Esophagus muscularis mucosa (tissue), 3 donors: ENCODE results near the gene MTREX.

Experiments used
- CTCF ChIP-seq, 3 experiments: fragments of 200-600 bp in 2 of 3; fragments of 450-650 bp in 1 of 3; sonication (generic) in 2 of 3; IDR thresholded peaks; one replicate each; pipeline ENCODE4 v1.5.1; 2017 to 2019; ENCODE audit warnings: antibody characterized with exemption in 3 of 3, mild to moderate bottlenecking in 2 of 3, moderate library complexity in 1 of 3
- POLR2A ChIP-seq: fragments of 450-650 bp; IDR thresholded peaks from one replicate; pipeline ENCODE4 v1.6.1; 2017; ENCODE audit warnings: antibody characterized with exemption, moderate library complexity, mild to moderate bottlenecking, low read depth
- POLR2AphosphoS5 ChIP-seq, 2 donors: sonication (generic); formaldehyde crosslinking; IDR thresholded peaks; one replicate each; pipeline ENCODE4 v1.6.1; 2017; ENCODE audit warnings: antibody characterized with exemption in 2 of 2

- TF ChIP-seq POLR2A (no peak), CTCF (IDR thresholded peaks at IDR 0.05) (no peak), POLR2AphosphoS5 (IDR thresholded peaks at IDR 0.05) (no peak)
Observed at GRCh38 chr5:55363856-55364255, 56.1 kb downstream of the MTREX start.
